ENCODE results near the gene SRRM3.
A peak's percentile ranks its signal among the peaks of the same experiment; 100 is the strongest.

The SRRM3 gene

GRCh38 chr7:76191783-76192240 lies 9.9 kb upstream of the SRRM3 start:
- TF ChIP-seq MYC (IDR thresholded peaks at IDR 0.05; ENCODE audit: low read depth, low read length) (no peak), MAX (IDR thresholded peaks at IDR 0.05; ENCODE audit: low read depth, low read length) (peak; percentile 79), CTCF (IDR thresholded peaks at IDR 0.05; ENCODE audit: low read depth, low read length) (no peak), POLR2A (IDR thresholded peaks at IDR 0.05; ENCODE audit: extremely low read depth, insufficient read length) (no peak)
- DNase-seq (ENCODE audit: low read depth), result peak; percentile 78

GRCh38 chr7:76193466-76193865 lies 8.2 kb upstream of the SRRM3 start:
- no peak for DNase-seq (ENCODE audit: low read depth)
- no peak overlapping the region for H3K4me3 ChIP-seq (ENCODE audit: low read depth, low read length)
- TF ChIP-seq POLR2A (IDR thresholded peaks at IDR 0.05; ENCODE audit: extremely low read depth, insufficient read length) (no peak), CTCF (IDR thresholded peaks at IDR 0.05; ENCODE audit: low read depth, low read length) (no peak), MYC (IDR thresholded peaks at IDR 0.05; ENCODE audit: low read depth, low read length) (no peak), MAX (IDR thresholded peaks at IDR 0.05; ENCODE audit: low read depth, low read length) (no peak)

More at GRCh38 chr7:76191783-76192240, 9.9 kb upstream of the SRRM3 start:
- no peak overlapping the region for H3K4me3 ChIP-seq (ENCODE audit: low read depth, low read length)

GRCh38 chr7:76193883-76194282 lies 7.8 kb upstream of the SRRM3 start:
- DNase-seq (ENCODE audit: low read depth), result no peak
- TF ChIP-seq MYC (IDR thresholded peaks at IDR 0.05; ENCODE audit: low read depth, low read length), result no peak
- no peak for TF ChIP-seq CTCF (IDR thresholded peaks at IDR 0.05; ENCODE audit: low read depth, low read length)
- no peak for TF ChIP-seq POLR2A (IDR thresholded peaks at IDR 0.05; ENCODE audit: extremely low read depth, insufficient read length)
- TF ChIP-seq MAX (IDR thresholded peaks at IDR 0.05; ENCODE audit: low read depth, low read length), result no peak
- H3K4me3 ChIP-seq (ENCODE audit: low read depth, low read length), result no peak overlapping the region

- TF ChIP-seq MYC (IDR thresholded peaks at IDR 0.05; ENCODE audit: low read depth, low read length) (no peak), MAX (IDR thresholded peaks at IDR 0.05; ENCODE audit: low read depth, low read length) (no peak), POLR2A (IDR thresholded peaks at IDR 0.05; ENCODE audit: extremely low read depth, insufficient read length) (no peak), CTCF (IDR thresholded peaks at IDR 0.05; ENCODE audit: low read depth, low read length) (no peak)
- H3K4me3 ChIP-seq (ENCODE audit: low read depth, low read length), result no peak overlapping the region
- no peak for DNase-seq (ENCODE audit: low read depth)
Measured at GRCh38 chr7:76196786-76197185, 4.9 kb upstream of the SRRM3 start.

GRCh38 chr7:76198202-76198601 lies 3.5 kb upstream of the SRRM3 start:
- DNase-seq (ENCODE audit: low read depth), result no peak
- TF ChIP-seq MAX (IDR thresholded peaks at IDR 0.05; ENCODE audit: low read depth, low read length) (no peak), CTCF (IDR thresholded peaks at IDR 0.05; ENCODE audit: low read depth, low read length) (no peak), POLR2A (IDR thresholded peaks at IDR 0.05; ENCODE audit: extremely low read depth, insufficient read length) (no peak), MYC (IDR thresholded peaks at IDR 0.05; ENCODE audit: low read depth, low read length) (no peak)
- H3K4me3 ChIP-seq (ENCODE audit: low read depth, low read length), result no peak overlapping the region

GRCh38 chr7:76202666-76203030 lies 952 bp downstream of the SRRM3 start:
- H3K4me3 ChIP-seq (ENCODE audit: low read depth, low read length), result no peak overlapping the region
- no peak for TF ChIP-seq MAX (IDR thresholded peaks at IDR 0.05; ENCODE audit: low read depth, low read length)
- TF ChIP-seq MYC (IDR thresholded peaks at IDR 0.05; ENCODE audit: low read depth, low read length), result no peak
- no peak for TF ChIP-seq POLR2A (IDR thresholded peaks at IDR 0.05; ENCODE audit: extremely low read depth, insufficient read length)
- TF ChIP-seq CTCF (IDR thresholded peaks at IDR 0.05; ENCODE audit: low read depth, low read length), result no peak
- DNase-seq (ENCODE audit: low read depth), result no peak

All from NB4 (cell line).